Medulla oblongata (tissue), 1 donor: ENCODE data around the gene ZNF83.
A peak's percentile ranks its signal among the peaks of the same experiment; 100 is the strongest.
"Not testable (repeated sequence)": the region's sequence is repeated elsewhere in the genome, so short reads cannot be mapped to it uniquely, and the experiment has no call there.

Experiments
- DNase-seq: peaks from one replicate; pipeline ENCODE4 v3.0.0-alpha.2; 2015; ENCODE audit errors: extremely low spot score

The ZNF83 gene

DNA sequence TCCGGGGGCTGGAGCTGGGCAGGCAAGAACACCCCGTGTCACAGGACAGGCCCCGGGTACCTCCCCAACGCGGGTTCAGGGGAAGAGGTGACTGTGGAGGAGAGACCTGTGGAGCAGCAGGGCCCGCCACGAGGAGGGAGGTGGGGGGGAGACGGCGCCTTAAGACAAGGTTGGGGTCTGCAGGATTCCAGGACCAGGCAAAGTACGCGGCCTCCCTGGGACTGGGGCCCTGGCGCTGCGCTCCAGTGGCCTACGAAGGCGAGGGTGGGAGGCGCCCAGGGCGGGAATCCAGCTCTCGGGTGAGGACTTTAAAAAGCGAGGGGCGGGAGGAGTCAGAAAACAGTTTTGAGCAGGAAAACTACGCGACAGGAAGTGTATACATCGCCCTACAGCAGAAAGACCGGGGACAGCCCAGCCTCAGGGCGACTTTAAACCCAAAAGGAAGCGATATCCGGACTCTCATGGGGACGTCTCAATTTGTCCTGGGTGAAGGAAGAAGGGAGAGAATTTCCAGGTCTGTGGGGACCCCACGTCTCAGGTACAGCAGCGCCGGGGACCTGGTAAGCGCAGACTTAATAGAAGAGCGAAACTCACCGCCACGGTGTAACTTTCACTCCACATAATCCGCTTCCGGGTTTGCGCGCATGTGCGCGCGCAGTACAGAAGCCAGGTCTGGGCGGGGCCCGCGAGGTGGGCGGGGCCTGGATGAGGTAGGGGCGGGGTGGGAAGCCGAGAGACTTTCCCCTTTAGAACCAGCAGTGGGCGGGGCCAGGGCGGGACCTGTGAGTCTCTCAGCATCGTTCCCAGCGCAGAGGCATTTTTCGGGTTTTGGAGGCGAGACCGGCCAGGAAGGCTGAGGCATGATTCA is at the start of gene ZNF83:
ZNF83 (minus strand) TSS at position 638 of the 868 bp plus-strand sequence.
- DNase-seq, result peak; percentile 93

DNA sequence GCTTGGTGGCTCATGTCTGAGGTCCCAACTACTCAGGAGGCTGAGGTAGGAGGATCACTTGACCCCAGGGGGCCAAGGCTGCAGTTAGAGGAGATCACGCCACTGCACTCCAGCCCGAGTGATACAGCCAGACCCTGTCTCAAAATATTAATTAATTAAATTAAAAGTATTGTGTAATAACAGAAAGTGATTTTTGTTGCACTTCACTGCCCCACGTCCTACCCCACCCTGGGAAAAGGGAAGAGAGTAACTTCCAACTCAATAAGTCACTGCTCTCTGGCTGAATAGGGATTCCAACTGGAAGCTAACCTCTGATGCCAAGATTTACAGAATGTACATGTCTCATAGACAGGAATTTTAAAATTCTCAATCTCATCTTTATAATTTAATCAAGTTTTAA is 49.5 kb upstream of the ZNF83 start:
- no peak for DNase-seq

DNA sequence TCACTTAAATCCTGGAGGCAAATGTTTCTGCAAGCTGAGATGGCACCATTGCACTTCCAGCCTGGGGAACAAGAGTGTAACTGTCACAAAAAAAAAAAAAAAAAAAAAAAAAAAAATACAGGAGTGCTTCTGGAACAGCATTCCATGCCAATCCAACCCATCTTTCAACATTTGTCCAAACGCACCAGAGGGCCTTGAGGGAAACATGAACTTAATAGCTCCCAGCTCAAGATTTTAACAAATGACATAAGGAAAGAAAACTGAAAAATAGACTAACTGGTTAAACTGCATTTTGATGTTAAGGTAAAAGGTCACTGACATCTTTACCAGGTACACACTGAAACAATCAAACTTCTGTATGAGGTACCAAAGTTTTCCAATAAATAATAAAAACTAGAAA is 47.7 kb upstream of the ZNF83 start:
- DNase-seq, result no peak

DNA sequence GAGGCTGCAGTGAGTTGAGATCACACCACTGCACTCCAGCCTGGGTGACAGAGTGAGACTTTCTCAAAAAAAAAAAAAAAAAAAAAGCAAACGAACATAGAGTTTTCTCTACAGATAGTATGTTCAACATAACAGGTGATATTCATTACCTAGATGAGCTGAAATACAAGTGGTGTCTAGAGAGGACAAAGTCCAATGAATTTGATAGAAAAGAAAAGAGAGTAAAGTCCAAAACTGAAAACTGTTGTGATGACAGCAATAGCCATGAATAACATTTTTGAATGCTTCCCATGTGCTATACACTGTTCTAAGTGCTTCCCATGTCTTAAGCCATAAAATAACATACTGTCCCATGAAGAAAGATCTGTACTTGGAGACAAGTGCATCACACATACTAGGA is 43.1 kb upstream of the ZNF83 start:
- DNase-seq, result not testable (repeated sequence)

DNA sequence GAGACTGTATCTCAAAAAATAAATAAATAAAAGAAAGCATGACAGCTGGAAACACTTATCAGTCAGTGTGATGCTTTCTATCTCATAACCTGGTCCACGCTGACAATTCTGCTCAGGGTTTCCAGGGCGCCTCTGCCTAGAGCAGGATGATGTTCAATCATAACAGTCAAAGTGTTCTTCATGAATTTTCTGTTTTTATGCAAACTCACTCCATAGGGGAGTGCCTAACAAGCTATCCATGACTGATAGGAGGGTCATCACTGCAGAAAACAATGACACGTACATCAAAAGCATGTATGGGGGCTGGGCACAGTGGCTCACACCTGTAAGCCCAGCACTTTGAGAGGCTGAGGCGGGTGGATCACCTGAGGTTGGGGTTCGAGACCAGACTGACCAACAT is 41.4 kb upstream of the ZNF83 start:
- no peak for DNase-seq

DNA sequence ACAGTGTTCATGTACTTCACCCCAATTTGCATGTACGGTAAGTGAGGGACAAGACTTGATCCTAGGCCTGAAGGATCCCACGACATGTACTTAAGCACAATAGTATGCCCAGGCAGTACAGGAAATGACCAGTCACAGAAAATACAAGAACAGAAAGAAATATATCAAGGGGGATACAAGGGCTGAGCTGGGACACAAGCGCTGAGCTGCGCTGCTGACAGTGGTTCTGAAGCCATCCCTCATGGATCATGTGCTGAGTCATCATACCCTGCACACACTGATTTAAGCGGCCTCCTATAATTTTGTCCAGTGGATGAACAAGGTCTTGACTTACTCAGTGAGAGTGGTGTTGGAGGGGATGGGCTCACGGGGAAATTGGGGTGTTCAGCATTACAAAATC is 37.1 kb upstream of the ZNF83 start:
- not testable (repeated sequence) for DNase-seq

DNA sequence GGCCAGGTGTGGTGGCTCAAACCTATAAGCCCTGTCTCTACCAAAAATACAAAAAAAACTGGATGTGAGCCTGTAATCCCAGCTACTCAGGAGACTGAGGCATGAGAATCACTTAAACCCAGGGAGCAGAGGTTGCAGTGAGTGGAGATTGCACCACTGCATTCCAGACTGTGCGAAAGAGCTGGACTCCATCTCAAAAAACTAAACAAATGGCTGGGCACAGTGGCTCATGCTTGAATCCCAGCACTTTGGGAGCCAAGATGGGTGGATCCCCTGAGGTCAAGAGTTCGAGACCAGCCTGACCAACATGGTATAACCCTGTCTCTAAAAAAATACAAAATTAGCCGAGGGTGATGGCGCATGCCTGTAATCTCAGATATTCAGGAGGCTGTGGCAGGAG is 34.9 kb upstream of the ZNF83 start:
- DNase-seq, result no peak

DNA sequence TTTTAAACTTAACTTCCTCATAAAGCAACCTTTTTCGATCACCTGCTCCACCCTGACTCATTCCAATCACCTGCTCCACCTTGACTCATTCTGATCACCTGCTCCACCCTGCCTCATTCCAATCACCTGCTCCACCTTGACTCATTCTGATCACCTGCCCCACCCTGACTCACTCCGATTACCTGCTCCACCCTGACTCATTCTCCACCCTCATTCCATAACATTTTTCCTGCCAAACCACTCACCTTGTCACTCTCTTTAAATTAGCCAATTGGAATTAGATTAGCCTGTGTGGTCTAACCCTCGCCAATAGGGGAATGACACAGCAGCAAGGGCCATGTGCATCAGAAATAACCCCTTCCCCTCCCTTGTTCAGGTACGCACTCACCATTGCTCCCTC is 31.9 kb upstream of the ZNF83 start:
- no peak for DNase-seq

DNA sequence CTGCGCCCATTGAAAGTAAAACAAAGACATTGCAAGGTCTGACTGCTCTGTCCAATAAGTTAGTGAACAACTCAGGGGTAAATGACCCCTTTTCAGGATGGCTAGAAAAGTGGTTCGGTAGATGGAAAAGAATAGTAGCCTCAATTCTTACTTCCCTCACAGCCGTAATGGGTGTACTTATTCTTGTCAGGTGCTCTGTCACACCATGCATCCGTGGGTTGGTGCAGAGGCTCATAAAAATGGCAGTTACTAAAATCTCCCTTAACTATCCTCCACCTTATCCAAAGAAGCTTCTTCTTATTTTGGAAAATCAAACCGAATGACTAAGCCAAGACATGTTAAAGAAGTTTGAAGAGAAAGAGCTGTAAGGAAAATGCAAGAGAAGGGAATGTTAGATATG is 31.4 kb upstream of the ZNF83 start:
- DNase-seq, result no peak

DNA sequence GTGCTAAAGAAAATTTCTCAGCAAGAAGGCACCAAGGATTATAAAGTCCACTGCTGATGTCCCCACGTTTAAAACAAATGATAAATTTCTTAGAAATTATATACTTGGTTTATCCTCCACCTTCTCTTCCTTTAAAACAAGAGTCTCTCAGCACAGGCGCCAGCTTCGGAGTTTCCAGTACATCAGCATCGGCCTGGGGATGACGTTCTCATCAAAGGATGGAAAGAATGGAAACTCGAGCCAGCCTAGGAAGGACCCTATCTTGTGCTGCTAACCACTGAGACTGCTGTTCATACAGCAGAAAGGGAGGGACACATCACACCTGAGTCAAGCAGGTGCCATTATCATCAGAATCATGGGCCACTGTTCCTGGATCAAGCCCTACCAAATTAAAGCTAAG is 29.8 kb upstream of the ZNF83 start:
- DNase-seq, result no peak

DNA sequence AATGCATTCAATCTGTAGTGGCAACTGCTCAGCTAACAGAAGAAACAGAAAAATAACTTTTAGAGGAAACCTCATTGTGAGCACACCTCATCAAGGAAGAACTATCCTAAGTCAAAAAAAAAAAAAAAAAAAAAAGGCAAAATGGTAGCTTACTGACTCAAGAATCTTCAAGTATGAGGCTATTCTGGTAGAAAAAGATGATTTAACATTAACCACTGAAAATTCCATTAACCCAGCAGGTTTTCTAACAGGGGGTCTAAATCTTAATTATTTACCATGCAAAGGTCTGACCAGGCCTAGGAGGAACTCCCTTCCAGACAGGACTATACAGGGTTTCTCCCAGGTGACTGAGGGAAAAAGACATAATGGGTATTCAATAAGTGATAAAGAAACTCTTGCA is 28.4 kb upstream of the ZNF83 start:
- DNase-seq, result no peak

DNA sequence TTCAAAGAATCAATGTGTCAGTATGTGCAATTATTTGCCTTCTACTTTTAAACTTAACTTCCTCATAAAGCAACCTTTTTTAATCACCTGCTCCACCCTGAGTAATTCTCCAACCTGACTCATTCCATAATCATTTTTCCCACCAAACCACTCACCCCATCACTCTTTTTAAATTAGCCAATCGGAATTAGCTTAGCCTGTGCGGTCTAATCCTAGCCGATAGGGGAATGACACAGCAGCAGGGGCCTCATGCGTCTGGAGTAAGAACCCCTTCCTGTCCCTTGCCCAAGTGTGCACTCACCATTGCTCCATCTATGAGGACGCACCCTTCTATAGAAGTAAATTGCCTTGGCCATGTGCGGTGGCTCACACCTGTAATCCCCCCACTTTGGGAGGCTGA is 27.4 kb upstream of the ZNF83 start:
- DNase-seq, result no peak

DNA sequence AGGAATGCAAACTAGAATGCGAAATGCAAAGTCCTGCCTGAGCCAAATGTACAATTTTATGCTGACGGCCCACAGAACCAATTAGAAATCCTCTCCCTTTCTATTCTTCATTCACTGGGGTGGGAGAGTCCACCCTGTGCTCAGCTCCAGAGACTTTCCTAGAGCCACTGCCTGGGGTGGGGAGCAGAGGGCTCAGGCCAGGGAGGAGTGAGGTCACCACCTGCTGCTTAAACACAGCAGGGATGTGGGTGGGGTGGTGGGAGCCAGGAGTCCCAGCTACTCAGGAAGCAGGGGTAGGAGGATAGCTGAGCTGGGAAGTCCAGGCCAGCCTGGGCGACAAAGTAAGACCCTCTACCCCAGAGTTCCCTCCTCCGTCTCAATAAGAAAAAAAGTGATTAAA is 26.9 kb upstream of the ZNF83 start:
- DNase-seq, result no peak

DNA sequence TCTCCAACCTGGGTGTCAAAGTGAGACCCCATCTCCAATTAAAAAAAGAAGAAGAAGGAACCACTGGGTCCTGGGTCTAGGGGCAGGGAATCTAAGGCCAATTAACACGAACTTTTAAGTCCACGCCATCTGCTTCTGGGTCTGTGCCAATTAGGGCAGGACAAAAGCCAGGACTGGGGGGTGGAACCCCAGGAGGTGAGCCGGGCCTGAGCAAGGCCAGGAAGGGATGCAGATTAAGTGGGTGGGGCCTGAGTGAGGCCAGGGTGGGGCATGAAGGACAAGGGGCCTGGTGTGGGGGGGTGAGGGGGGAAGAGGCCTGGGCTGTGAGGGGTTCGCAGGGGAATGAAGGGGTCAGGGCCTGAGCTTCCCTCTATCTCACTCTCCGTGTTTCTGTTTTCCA is 26.3 kb upstream of the ZNF83 start:
- DNase-seq, result no peak

DNA sequence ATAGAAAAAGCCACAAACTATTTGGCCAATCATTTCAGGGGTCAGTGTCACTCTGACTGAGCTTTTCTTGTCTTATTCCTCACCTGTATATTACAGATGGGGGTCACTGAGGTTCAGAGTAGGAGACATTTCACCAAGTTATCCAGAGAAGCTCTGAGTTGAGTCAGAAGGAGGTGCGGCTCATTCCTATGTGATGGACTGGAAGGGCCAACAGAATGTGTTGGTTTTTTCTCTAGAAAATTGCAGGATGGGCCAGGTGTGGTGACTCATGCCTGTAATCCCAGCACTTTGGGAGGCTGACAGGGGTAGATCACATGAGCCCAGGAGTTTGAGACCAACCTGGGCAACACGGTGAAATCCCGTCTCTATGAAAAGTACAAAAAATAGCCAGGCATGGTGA is 24.5 kb upstream of the ZNF83 start:
- no peak for DNase-seq

DNA sequence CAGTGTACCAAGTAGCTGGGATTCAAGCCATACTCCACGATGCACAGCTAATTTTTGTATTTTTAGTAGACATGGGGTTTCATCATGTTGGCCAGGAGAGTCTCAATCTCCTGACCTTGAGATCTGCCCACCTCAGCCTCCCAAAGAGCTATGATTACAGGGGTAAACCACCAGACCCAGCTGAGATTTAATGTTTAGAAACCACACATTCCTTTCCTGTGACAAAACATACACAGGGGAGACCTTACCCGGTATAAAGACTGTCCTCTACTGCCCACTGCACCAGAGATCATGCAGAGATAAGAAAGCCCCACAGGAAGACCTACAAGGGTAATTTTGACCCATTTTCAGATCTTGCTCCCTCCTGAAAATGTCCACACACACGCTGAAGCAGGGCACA is 22.8 kb upstream of the ZNF83 start:
- no peak for DNase-seq

DNA sequence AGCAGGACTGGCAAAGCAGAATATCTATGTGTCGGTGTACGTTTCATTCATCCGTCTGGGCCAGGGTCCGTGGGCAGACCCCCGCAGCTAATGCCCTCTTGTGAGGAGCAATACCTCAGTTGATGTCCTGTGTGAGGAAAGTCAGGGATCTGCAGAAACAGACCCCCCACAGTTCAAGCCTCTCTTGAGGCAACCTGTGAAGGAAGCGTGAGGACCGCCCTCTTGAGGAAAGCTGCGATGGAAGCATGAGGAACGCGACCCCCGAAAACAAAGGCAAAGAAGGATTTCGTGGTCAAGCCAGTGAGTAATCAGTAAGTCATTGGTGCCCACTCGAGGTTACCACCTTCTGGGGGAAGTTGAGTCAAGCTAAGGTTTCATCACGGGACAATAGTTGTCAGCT is 20.9 kb upstream of the ZNF83 start:
- no peak for DNase-seq

DNA sequence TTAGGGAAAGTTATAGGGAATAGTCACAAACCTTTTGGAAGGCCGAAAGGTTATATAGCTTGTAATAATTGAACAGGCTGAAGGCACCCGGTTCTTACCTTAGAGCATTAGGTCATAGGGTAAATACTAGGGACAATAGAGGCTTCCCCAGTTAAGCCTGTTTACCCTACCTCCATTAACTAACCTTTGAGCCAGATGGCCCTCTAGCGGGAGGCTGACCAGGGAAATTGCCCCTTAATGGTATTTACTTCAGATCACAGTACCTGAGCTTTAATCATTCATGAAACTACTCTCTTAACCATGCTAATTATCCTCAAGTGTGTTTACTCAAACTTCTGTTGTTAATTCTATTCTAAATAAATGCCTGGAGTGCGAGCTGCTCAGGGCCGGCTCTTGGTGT is 20.4 kb upstream of the ZNF83 start:
- DNase-seq, result no peak

DNA sequence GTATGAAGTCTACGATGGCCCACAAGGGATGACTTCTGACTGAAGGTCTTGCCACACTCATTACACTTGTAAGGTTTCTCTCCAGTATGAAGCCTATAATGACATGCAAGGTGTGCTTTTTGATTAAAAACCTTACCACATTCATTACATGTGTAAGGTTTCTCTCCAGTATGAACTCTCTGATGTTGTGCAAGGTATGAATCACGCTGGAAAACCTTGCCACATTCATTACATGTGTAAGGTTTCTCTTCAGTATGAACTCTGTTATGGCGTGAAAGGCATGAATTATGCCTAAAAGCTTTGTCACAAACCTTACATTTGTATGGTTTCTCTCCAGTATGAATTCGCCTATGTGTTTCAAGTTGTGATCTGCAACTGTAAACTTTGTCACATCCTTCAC is 15.0 kb upstream of the ZNF83 start:
- DNase-seq, result no peak

DNA sequence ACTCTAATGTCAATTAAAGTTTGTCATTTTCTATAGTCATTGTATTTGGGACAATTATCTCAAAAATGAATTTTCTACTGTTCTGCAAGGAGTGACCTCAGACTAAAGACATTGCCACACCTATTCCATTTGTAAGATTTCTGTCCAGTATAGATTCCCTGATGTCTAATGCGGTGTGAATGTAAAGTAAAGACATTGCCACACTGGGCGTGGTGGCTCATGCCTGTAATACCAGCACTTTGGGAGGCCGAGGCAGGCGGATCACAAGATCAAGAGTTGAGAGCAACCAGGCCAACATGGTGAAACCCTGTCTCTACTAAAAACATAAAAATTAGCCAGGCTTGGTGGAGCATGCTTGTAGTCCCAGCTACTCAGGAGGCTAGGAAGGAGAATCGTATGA is 13.8 kb upstream of the ZNF83 start:
- no peak for DNase-seq

DNA sequence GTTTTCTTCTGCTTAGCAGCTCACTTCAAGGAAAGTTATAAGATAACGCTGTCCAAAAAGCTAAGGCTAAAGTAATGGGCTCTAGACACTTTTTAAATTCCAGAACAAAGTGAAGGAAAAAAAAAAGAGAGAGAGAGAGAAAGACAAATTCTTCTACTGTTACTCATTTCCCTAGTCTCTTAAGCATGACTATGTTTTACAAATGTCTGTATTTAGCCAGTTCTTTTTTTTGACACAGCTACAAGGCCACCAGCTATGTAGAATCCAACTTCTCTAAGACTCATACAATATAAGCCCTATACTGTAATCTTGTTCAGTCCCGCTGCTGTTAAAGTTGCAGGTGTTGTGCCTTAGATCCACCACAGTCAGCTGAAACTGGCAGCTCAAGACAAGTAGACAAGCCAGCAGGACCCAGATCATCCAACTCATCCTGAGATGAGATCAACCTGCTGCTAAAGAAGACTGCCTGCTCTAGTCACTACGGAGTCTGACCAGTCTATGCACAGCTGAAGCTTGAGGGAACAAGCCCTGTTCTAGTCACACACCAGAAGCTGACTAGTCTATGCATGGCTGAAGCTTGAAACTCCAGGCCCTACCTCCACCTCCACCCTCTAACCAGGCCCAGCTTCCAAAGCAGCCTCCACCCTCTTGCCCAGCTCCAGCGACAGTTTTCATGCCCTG is 10.3 kb upstream of the ZNF83 start:
- DNase-seq, result no peak

DNA sequence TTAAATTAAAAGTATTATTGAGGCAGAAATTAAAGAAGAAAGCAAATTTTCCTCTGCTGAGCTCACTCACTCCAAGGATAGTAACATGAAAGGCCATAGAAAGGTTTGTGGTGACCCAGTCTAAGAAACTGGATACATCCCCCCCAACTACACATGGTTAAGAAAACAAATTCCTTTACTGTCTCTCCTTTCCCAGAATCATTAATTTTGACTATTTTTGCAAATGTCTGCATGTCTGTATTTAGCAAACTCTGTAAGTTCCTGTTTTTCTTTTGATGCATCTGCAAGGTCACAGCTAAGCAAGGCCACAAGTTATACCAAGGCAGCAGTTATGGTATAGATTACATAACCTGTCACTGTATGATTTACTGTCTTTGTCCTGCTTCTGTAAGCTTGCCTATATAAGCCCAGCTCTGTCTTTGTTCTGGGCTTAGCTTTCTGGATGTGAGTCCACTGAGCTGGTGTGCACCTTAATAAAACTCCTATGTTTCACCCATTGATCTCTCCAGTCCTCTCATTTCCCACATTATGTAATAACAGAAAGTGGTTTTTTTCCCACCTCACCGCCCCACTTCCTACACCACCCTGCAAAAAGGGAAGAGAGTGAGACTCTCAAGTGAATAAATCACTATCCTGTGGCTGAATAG is 8.5 kb upstream of the ZNF83 start:
- DNase-seq, result no peak

DNA sequence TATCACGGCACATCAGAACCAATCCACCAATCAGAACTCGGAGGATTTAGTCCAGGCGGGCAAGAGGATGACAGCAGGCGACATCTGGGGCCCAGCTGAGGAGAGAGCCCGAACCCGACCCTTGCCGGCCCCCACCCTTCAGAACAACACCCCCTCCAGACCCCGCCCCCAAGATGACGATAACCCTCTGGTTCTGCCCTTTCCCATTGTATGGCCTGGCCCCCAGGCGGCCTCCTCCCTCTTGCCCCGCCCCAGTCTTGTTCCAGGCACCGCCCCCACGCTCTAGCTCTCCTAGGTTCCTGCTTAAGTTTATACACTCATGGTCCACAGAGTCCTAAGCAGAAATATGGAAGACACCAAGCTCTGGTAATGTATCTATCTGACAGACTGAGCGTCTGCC is 2.8 kb upstream of the ZNF83 start:
- no peak for DNase-seq
